Esophagus muscularis mucosa (tissue), 4 donors: Measurements from ENCODE around the gene PXYLP1. TPM values are rescaled to one million over a fixed set of nuclear protein-coding genes. Genes with fewer than 3 reads are reported as not detected.

Experiments used
- DNase-seq: peaks from one replicate; pipeline ENCODE4 v3.0.0-alpha.2; 2017; ENCODE audit errors: extremely low spot score
- H3K27ac ChIP-seq, 4 donors: fragments of 200-600 bp; sonication (generic); replicated peaks in 1 of 4; 1 replicate in 3 of 4; 2 replicates in 1 of 4; pipeline ENCODE4 v1.5.1; 2016 to 2019; ENCODE audit warnings: mild to moderate bottlenecking in 1 of 4
- H3K27me3 ChIP-seq, 4 donors: fragments of 200-600 bp; sonication (generic); one replicate each; pipeline versions ENCODE4 v1.5.1 to v1.6.0; 2016 to 2019
- H3K36me3 ChIP-seq, 4 donors: fragments of 200-600 bp; sonication (generic); one replicate each; pipeline ENCODE4 v1.5.1; 2016 to 2019
- H3K4me1 ChIP-seq, 4 donors: fragments of 200-600 bp; sonication (generic); one replicate each; pipeline ENCODE4 v1.5.1; 2016 to 2019
- H3K4me3 ChIP-seq, 4 donors: fragments of 200-600 bp; sonication (generic); 1 replicate in 2 of 4; 2 replicates in 2 of 4; pipeline ENCODE4 v1.5.1; 2016 to 2019; ENCODE audit warnings: mild to moderate bottlenecking in 4 of 4, moderate library complexity in 1 of 4
- H3K9me3 ChIP-seq, 4 donors: fragments of 200-600 bp; sonication (generic); 1 replicate in 3 of 4; 2 replicates in 1 of 4; pipeline ENCODE4 v1.5.1; 2016 to 2019
- EP300 ChIP-seq: sonication (generic); formaldehyde crosslinking; IDR thresholded peaks from one replicate; pipeline ENCODE4 v1.6.1; 2017; ENCODE audit warnings: antibody characterized with exemption
- POLR2A ChIP-seq: fragments of 450-650 bp; IDR thresholded peaks from one replicate; pipeline ENCODE4 v1.6.1; 2017; ENCODE audit warnings: antibody characterized with exemption, moderate library complexity, mild to moderate bottlenecking, low read depth
- POLR2AphosphoS5 ChIP-seq, 2 donors: sonication (generic); formaldehyde crosslinking; IDR thresholded peaks; one replicate each; pipeline ENCODE4 v1.6.1; 2017; ENCODE audit warnings: antibody characterized with exemption in 2 of 2
- WGBS: methylation state at CpG from one replicate; pipeline ENCODE4 v1.1.5; 2018; 5-methylcytosine and 5-hydroxymethylcytosine counted together
- intact Hi-C: fragments of 100-400 bp; cut with DNase I; formaldehyde crosslinking; loops from one replicate; pipeline ENCODE4 v1.15.1; 2023
- total RNA-seq, 4 donors: library from RNA; depleted of rRNA; stranded (reverse); fragments of >200 nt; gene quantifications; one replicate each; pipeline versions ENCODE4 v1.1.0 to v1.2.1, GENCODE V29; 2016
- TF ChIP-seq, protein P1 (sequence below), 3 experiments: fragments of 200-600 bp in 2 of 3; fragments of 450-650 bp in 1 of 3; sonication (generic) in 2 of 3; IDR thresholded peaks; one replicate each; pipeline ENCODE4 v1.5.1; 2017 to 2019; ENCODE audit warnings: antibody characterized with exemption in 3 of 3, mild to moderate bottlenecking in 2 of 3, moderate library complexity in 1 of 3

PXYLP1 gene
- total RNA-seq, 4 donors from 2014 or later = 4.5 to 12.5 (median 9.4) TPM

DNA sequence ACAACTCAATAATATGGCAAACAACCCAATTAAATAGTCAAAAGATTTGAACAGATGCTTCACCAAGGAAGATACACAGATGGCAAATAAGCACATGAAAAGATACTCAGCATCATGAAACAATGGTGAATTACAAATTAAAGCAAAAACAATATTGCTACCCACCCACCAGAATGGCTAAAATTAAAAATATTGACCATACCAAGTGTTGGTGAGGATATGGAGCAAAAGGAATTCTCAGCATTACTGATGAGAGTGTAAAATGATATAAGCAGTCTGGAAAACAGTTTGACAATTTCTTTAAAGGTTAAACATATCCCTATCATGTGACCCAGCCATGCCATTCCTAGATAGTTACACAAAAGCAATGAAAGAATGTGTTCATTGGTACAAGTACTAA is 5.7 kb upstream of the PXYLP1 start:
- Histone ChIP-seq H3K9me3 (no peaks in the 10 kb centered on the region), H3K4me1 (peaks cover 4 to 7% (median 5%) of the 10 kb centered on the region in 4 donors), H3K36me3 (no peaks in the 10 kb centered on the region), H3K27ac (no peak overlapping the region), H3K27me3 (no peaks in the 10 kb centered on the region), H3K4me3 (no peak overlapping the region)
- TF ChIP-seq, protein P1, sequence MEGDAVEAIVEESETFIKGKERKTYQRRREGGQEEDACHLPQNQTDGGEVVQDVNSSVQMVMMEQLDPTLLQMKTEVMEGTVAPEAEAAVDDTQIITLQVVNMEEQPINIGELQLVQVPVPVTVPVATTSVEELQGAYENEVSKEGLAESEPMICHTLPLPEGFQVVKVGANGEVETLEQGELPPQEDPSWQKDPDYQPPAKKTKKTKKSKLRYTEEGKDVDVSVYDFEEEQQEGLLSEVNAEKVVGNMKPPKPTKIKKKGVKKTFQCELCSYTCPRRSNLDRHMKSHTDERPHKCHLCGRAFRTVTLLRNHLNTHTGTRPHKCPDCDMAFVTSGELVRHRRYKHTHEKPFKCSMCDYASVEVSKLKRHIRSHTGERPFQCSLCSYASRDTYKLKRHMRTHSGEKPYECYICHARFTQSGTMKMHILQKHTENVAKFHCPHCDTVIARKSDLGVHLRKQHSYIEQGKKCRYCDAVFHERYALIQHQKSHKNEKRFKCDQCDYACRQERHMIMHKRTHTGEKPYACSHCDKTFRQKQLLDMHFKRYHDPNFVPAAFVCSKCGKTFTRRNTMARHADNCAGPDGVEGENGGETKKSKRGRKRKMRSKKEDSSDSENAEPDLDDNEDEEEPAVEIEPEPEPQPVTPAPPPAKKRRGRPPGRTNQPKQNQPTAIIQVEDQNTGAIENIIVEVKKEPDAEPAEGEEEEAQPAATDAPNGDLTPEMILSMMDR (IDR thresholded peaks at IDR 0.05) = no peak
- TF ChIP-seq EP300 (no peak), POLR2A (no peak), POLR2AphosphoS5 (IDR thresholded peaks at IDR 0.05) (no peak)
- no peak for DNase-seq
- intact Hi-C loops = no loop called here

DNA sequence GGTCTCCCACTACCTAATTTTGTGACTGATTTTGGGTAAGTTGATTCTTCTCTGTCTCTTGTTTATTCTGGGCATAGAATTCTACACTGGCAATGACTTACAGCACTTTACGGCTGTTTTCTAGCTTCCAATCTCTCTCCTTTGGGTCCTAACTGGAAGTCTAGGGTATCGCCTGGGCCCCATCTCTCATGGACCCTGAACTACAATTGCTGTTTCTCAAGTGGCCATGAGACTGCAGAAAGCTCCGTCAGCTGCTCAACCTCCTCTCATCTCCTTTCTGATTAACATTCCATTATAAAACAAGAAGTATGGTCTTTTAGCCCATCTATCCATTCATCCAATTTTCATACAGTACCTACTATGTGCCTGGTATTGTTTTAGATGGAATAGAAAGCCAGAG is 4.4 kb upstream of the PXYLP1 start:
- 92% methylated on average over 3 of the region's 3 CpGs for WGBS
- intact Hi-C loops = no loop called here
- no peaks in the 10 kb centered on the region for H3K9me3 ChIP-seq
- TF ChIP-seq EP300 = no peak
- TF ChIP-seq POLR2AphosphoS5 (IDR thresholded peaks at IDR 0.05) = no peak
- TF ChIP-seq POLR2A = no peak
- TF ChIP-seq, protein P1 (IDR thresholded peaks at IDR 0.05) = no peak
- H3K36me3 ChIP-seq = no peaks in the 10 kb centered on the region
- DNase-seq = no peak
- H3K27me3 ChIP-seq = no peaks in the 10 kb centered on the region
- no peak overlapping the region for H3K27ac ChIP-seq
- H3K4me1 ChIP-seq = peaks cover 6 to 13% (median 9%) of the 10 kb centered on the region in 4 donors
- H3K4me3 ChIP-seq = no peak overlapping the region

DNA sequence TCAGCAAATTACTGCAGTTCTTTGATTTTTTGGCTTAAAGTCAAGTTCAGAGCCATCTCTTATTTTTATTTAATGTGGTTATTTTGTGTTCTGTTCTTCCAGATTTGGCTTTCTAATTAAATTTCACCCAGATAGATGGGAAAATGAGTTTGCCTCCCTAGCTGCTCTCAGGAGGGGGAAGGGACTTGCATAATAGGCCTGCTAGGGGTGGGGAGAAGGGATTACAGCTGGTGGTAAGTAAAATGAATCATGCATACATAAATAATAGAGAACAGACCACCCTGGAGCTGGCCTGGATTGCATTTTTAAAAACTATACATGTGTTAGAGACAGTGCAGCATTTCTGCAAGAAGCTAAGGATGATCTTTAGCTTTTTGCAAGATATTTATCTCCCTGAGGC is 3.9 kb upstream of the PXYLP1 start:
- no peak overlapping the region for H3K27ac ChIP-seq
- intact Hi-C loops = no loop called here
- H3K4me1 ChIP-seq = peaks cover 11 to 19% (median 14%) of the 10 kb centered on the region in 4 donors
- DNase-seq = no peak
- no peaks in the 10 kb centered on the region for H3K27me3 ChIP-seq
- TF ChIP-seq POLR2A (no peak), POLR2AphosphoS5 (IDR thresholded peaks at IDR 0.05) (no peak), EP300 (no peak)
- TF ChIP-seq, protein P1 (IDR thresholded peaks at IDR 0.05) = no peak
- no peak overlapping the region for H3K4me3 ChIP-seq
- H3K9me3 ChIP-seq = no peaks in the 10 kb centered on the region
- H3K36me3 ChIP-seq = no peaks in the 10 kb centered on the region

DNA sequence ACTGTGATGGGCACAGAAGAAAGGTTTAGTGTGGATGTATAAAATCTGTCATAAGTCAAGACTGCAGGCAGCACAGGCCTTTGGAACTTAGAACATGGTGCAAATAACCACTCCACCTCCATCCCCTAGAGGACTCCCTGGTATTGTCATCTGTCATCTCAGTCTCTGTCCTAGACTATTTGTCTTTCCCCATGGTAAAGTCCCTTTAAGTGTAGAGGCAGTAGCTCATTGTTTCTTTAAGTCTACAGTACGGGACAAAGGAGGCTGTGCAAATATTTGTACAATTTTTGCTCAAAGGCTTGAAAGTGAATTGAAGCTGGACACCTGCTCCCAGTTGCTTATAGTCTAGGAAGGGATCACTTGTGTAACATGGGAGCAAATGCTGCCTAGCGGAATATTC is 3.2 kb upstream of the PXYLP1 start:
- Histone ChIP-seq H3K9me3 (no peaks in the 10 kb centered on the region), H3K27ac (no peak overlapping the region), H3K4me1 (peaks cover 16 to 23% (median 18%) of the 10 kb centered on the region in 4 donors), H3K36me3 (no peaks in the 10 kb centered on the region), H3K4me3 (no peak overlapping the region), H3K27me3 (no peaks in the 10 kb centered on the region)
- DNase-seq = no peak
- intact Hi-C loops = no loop called here
- 93% methylated on average over 2 of the region's 2 CpGs for WGBS
- TF ChIP-seq, protein P1 (IDR thresholded peaks at IDR 0.05) = no peak
- TF ChIP-seq POLR2A = no peak
- no peak for TF ChIP-seq EP300
- no peak for TF ChIP-seq POLR2AphosphoS5 (IDR thresholded peaks at IDR 0.05)

DNA sequence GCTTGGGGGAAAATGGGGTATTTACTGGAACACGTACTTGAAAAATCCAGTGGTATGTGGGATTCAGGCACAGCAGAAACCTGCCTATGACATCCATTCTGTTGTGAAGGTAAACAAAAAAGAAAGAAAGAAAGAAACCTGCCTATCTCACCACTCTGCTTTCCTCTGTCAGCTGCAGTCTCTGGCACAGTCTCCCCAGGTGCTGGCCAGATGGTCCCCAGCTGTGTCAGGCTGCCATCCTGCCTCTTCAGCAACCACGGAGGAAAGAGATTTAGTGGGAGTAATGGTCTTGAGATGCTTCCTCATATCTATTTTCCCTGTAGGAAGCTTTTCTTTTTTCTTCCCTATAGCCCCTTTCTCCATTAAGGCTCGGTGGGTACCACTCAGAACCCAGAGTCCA is 2.5 kb upstream of the PXYLP1 start:
- H3K4me3 ChIP-seq = no peak overlapping the region
- peaks cover 16 to 23% (median 18%) of the 10 kb centered on the region in 4 donors for H3K4me1 ChIP-seq
- intact Hi-C loops = no loop called here
- H3K27ac ChIP-seq = no peak overlapping the region
- no peaks in the 10 kb centered on the region for H3K9me3 ChIP-seq
- no peaks in the 10 kb centered on the region for H3K36me3 ChIP-seq
- no peak for TF ChIP-seq POLR2AphosphoS5 (IDR thresholded peaks at IDR 0.05)
- no peak for TF ChIP-seq EP300
- no peak for TF ChIP-seq POLR2A
- TF ChIP-seq, protein P1 (IDR thresholded peaks at IDR 0.05) = no peak
- no peak for DNase-seq
- H3K27me3 ChIP-seq = no peaks in the 10 kb centered on the region
- 77% methylated on average over 3 of the region's 3 CpGs for WGBS
